ENCODE data around the gene TXNDC16. TPM values are rescaled to one million over a fixed set of nuclear protein-coding genes. Genes with fewer than 3 reads are reported as not detected.

Gene TXNDC16
- total and polyA plus RNA-seq, 9 of the 15 experiments (the other 6 are each of a cell fraction or from before 2014, with no cell fraction given), result 1.8 to 6.2 (median 4.9) TPM

DNA sequence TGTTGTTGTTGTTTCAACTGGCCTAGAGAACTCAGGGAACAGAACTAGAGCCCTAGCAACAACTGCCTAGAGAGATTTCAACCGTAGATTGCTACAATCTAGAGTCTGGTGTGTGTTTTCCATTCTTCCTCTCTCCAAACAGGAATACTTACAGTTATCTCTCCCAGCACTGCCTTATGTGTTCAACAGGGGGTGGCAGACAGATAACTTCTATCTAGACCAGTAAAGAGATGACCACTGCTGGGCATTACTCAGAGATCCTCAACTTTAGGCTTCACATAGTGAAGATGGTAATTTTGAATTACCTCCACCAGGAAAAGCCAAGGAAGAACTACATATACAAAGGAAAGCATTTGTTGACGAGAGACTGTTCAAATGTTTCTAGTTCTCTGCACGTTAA lies 4.8 kb downstream of the TXNDC16 start (continued):
- TF ChIP-seq, protein P1, sequence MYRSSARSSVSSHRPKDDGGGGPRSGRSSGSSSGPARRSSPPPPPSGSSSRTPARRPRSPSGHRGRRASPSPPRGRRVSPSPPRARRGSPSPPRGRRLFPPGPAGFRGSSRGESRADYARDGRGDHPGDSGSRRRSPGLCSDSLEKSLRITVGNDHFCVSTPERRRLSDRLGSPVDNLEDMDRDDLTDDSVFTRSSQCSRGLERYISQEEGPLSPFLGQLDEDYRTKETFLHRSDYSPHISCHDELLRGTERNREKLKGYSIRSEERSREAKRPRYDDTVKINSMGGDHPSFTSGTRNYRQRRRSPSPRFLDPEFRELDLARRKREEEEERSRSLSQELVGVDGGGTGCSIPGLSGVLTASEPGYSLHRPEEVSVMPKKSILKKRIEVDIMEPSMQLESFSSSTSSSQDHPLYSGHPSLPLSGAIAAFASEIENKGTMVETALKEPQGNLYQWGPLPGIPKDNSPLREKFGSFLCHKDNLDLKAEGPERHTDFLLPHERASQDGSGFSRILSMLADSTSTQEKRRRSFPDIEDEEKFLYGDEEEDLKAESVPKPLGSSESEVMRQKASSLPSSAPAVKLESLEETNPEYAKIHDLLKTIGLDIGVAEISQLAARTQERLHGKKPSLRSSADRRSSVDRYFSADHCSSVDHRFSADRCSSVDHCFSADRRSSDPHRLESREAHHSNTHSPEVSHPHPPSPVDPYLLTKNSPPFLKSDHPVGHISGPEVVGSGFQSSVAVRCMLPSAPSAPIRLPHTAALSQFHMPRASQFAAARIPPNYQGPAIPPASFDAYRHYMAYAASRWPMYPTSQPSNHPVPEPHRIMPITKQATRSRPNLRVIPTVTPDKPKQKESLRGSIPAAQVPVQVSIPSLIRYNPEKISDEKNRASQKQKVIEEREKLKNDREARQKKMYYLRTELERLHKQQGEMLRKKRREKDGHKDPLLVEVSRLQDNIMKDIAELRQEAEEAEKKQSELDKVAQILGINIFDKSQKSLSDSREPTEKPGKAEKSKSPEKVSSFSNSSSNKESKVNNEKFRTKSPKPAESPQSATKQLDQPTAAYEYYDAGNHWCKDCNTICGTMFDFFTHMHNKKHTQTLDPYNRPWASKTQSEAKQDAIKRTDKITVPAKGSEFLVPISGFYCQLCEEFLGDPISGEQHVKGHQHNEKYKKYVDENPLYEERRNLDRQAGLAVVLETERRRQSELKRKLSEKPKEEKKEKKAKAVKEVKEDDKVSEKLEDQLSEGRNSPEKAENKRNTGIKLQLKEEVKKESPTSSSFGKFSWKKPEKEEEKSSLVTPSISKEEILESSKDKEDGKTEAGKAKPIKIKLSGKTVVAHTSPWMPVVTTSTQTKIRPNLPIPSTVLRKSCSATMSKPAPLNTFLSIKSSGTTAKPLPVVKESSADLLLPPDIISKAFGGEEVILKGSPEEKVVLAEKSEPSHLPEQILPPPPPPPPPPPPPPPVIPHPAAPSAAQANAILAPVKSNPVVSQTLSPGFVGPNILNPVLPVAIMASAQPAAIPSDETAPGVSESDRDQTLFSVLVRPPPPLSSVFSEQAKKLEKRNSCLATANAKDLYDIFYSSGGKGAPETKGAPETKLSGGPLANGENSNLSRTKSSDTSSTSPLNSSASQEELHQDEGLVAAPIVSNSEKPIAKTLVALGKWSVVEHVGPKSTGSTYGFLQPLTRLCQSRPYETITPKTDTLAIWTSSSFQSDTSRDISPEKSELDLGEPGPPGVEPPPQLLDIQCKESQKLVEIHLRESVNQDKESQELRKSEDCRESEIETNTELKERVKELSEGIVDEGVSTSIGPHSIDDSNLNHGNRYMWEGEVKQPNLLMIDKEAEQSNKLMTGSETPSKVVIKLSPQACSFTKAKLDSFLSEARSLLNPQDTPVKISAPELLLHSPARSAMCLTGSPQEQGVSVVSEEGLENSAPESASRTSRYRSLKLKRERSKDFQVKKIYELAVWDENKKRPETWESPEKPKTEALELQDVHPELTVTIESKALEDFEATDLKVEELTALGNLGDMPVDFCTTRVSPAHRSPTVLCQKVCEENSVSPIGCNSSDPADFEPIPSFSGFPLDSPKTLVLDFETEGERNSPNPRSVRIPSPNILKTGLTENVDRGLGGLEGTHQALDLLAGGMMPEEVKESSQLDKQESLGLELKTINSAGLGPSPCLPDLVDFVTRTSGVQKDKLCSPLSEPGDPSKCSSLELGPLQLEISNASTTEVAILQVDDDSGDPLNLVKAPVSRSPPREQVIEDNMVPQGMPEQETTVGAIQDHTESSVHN (IDR thresholded peaks at IDR 0.05; ENCODE audit: borderline replicate concordance in 1 of 2, low read depth in 1 of 2), result no peak
- TF ChIP-seq ZNF253 (CRISPR knock-in tag; conservative IDR thresholded peaks at IDR 0.05) (no peak), EP300 (IDR thresholded peaks at IDR 0.05; ENCODE audit: low read length) (peak; percentile 63), RFX1 (IDR thresholded peaks at IDR 0.05) (peak; percentile 47), BRCA1 (IDR thresholded peaks at IDR 0.05) (no peak), BRCA1 (CRISPR knock-in tag; IDR thresholded peaks at IDR 0.05) (no peak), SAP30 (IDR thresholded peaks at IDR 0.05; ENCODE audit: borderline replicate concordance, insufficient read depth, low read depth, low read length, poor library complexity, severe bottlenecking) (no peak), NCOR1 (IDR thresholded peaks at IDR 0.05) (peak; percentile 36; the same call in 1 of the 2 replicates), ZNF384 (IDR thresholded peaks at IDR 0.05; ENCODE audit: low read depth, low read length) (no peak)
- TF ChIP-seq, protein P2, sequence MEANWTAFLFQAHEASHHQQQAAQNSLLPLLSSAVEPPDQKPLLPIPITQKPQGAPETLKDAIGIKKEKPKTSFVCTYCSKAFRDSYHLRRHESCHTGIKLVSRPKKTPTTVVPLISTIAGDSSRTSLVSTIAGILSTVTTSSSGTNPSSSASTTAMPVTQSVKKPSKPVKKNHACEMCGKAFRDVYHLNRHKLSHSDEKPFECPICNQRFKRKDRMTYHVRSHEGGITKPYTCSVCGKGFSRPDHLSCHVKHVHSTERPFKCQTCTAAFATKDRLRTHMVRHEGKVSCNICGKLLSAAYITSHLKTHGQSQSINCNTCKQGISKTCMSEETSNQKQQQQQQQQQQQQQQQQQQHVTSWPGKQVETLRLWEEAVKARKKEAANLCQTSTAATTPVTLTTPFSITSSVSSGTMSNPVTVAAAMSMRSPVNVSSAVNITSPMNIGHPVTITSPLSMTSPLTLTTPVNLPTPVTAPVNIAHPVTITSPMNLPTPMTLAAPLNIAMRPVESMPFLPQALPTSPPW (CRISPR knock-in tag; IDR thresholded peaks at IDR 0.05), result no peak
- TF ChIP-seq, protein P3, sequence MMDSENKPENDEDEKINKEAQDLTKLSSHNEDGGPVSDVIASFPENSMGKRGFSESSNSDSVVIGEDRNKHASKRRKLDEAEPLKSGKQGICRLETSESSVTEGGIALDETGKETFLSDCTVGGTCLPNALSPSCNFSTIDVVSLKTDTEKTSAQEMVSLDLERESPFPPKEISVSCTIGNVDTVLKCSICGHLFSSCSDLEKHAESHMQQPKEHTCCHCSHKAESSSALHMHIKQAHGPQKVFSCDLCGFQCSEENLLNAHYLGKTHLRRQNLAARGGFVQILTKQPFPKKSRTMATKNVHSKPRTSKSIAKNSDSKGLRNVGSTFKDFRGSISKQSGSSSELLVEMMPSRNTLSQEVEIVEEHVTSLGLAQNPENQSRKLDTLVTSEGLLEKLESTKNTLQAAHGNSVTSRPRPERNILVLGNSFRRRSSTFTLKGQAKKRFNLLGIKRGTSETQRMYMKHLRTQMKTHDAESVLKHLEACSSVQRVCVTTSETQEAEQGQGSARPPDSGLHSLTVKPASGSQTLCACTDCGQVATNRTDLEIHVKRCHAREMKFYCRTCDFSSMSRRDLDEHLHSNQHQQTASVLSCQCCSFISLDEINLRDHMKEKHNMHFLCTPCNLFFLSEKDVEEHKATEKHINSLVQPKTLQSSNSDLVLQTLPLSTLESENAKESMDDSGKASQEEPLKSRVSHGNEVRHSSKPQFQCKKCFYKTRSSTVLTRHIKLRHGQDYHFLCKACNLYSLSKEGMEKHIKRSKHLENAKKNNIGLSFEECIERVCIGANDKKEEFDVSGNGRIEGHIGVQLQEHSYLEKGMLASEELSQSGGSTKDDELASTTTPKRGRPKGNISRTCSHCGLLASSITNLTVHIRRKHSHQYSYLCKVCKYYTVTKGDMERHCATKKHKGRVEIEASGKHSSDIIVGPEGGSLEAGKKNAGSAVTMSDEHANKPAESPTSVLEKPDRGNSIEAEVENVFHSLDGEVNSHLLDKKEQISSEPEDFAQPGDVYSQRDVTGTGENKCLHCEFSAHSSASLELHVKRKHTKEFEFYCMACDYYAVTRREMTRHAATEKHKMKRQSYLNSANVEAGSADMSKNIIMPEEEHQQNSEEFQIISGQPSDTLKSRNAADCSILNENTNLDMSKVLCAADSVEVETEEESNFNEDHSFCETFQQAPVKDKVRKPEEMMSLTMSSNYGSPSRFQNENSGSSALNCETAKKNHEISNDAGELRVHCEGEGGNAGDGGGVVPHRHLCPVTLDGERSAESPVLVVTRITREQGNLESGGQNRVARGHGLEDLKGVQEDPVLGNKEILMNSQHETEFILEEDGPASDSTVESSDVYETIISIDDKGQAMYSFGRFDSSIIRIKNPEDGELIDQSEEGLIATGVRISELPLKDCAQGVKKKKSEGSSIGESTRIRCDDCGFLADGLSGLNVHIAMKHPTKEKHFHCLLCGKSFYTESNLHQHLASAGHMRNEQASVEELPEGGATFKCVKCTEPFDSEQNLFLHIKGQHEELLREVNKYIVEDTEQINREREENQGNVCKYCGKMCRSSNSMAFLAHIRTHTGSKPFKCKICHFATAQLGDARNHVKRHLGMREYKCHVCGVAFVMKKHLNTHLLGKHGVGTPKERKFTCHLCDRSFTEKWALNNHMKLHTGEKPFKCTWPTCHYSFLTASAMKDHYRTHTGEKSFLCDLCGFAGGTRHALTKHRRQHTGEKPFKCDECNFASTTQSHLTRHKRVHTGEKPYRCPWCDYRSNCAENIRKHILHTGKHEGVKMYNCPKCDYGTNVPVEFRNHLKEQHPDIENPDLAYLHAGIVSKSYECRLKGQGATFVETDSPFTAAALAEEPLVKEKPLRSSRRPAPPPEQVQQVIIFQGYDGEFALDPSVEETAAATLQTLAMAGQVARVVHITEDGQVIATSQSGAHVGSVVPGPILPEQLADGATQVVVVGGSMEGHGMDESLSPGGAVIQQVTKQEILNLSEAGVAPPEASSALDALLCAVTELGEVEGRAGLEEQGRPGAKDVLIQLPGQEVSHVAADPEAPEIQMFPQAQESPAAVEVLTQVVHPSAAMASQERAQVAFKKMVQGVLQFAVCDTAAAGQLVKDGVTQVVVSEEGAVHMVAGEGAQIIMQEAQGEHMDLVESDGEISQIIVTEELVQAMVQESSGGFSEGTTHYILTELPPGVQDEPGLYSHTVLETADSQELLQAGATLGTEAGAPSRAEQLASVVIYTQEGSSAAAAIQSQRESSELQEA (IDR thresholded peaks at IDR 0.05; ENCODE audit: low read depth), result no peak

Measured in K562 (cell line).